HCT116 (cell line): Measurements from ENCODE around the gene FRAS1.

ENCODE experiments used
- EGR1 ChIP-seq: IDR thresholded peaks from 2 replicates; pipeline ENCODE4 v1.6.1; 2012; ENCODE audit warnings: low read depth
- EZH2 ChIP-seq: fragments of 200-600 bp; sonication (generic); IDR thresholded peaks from 2 replicates; pipeline ENCODE4 v1.6.1; 2017; ENCODE audit warnings: antibody characterized with exemption, mixed run types
- POLR2A ChIP-seq: IDR thresholded peaks from 2 replicates; pipeline ENCODE4 v1.7.0; 2011; ENCODE audit warnings: borderline replicate concordance; ENCODE audit not compliant: insufficient read depth, insufficient read length; ENCODE audit errors: extremely low read depth
- RAD21 ChIP-seq: IDR thresholded peaks from 2 replicates; pipeline ENCODE4 v1.6.1; 2012; ENCODE audit warnings: low read depth, mild to moderate bottlenecking
- SIN3A ChIP-seq: IDR thresholded peaks from 2 replicates; pipeline ENCODE4 v1.6.1; 2012; ENCODE audit warnings: low read depth
- YY1 ChIP-seq: IDR thresholded peaks from 2 replicates; pipeline ENCODE4 v1.6.1; 2011; ENCODE audit warnings: low read length, low read depth, moderate library complexity, mild to moderate bottlenecking; ENCODE audit not compliant: insufficient replicate concordance; ENCODE audit errors: extremely low read depth
- TF ChIP-seq, protein P1 (sequence below), 3 experiments: fragments of 200-600 bp in 1 of 3; sonication (generic) in 1 of 3; IDR thresholded peaks in 2 of 3; conservative IDR thresholded peaks in 1 of 3; 2 replicates each; pipeline ENCODE4 v1.5.1; 2012 to 2017; ENCODE audit warnings: low read depth in 2 of 3, low read length in 2 of 3, antibody characterized with exemption in 1 of 3, borderline replicate concordance in 1 of 3, control low read depth in 1 of 3, mild to moderate bottlenecking in 1 of 3, mixed read lengths in 1 of 3, mixed run types in 1 of 3, moderate library complexity in 1 of 3; ENCODE audit not compliant: insufficient read depth in 1 of 3

DNA sequence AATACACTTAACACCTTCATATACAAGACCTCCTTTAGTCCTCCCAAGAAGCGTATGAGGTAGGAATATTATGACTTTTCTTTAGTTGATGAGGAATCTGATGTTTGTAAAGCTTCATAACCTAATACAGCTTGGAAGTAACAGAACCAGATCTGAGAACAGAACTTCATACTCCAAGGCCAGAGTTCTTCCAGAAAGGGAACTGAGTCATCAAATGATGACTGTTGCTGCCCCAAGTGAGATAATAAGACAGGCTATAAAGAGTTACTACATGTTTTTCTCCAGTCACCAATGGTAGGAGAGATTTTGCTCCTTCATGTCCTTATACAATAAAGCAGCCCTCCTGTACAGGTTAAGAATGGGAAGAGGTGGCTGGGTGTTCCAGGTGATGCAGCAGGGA lies 420.2 kb downstream of the FRAS1 start:
- TF ChIP-seq RAD21: no peak
- no peak for TF ChIP-seq SIN3A
- no peak for TF ChIP-seq POLR2A
- TF ChIP-seq EGR1: no peak
- TF ChIP-seq, protein P1, sequence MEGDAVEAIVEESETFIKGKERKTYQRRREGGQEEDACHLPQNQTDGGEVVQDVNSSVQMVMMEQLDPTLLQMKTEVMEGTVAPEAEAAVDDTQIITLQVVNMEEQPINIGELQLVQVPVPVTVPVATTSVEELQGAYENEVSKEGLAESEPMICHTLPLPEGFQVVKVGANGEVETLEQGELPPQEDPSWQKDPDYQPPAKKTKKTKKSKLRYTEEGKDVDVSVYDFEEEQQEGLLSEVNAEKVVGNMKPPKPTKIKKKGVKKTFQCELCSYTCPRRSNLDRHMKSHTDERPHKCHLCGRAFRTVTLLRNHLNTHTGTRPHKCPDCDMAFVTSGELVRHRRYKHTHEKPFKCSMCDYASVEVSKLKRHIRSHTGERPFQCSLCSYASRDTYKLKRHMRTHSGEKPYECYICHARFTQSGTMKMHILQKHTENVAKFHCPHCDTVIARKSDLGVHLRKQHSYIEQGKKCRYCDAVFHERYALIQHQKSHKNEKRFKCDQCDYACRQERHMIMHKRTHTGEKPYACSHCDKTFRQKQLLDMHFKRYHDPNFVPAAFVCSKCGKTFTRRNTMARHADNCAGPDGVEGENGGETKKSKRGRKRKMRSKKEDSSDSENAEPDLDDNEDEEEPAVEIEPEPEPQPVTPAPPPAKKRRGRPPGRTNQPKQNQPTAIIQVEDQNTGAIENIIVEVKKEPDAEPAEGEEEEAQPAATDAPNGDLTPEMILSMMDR (IDR thresholded peaks at IDR 0.05 in 2 of 3, conservative IDR thresholded peaks at IDR 0.05 in 1 of 3; ENCODE audit: borderline replicate concordance in 1 of 3, insufficient read depth in 1 of 3, low read depth in 2 of 3, low read length in 2 of 3): no peak
- TF ChIP-seq YY1: no peak
- no peak for TF ChIP-seq EZH2
